Thyroid gland (tissue), 4 donors: ENCODE data around the gene TCEA2.

ENCODE experiments used
- POLR2A ChIP-seq, 2 donors: fragments of 450-650 bp; IDR thresholded peaks; one replicate each; pipeline ENCODE4 v1.6.1; 2017; ENCODE audit warnings: antibody characterized with exemption in 2 of 2, mild to moderate bottlenecking in 2 of 2, moderate library complexity in 1 of 2
- TF ChIP-seq, protein P1 (sequence below), 6 experiments: fragments of 200-600 bp in 3 of 6; fragments of 450-650 bp in 3 of 6; sonication (generic) in 3 of 6; IDR thresholded peaks; one replicate each; pipeline ENCODE4 v1.5.1; 2016 to 2019; ENCODE audit warnings: antibody characterized with exemption in 6 of 6, mild to moderate bottlenecking in 2 of 6, inconsistent platforms in 1 of 6, moderate library complexity in 1 of 6

DNA sequence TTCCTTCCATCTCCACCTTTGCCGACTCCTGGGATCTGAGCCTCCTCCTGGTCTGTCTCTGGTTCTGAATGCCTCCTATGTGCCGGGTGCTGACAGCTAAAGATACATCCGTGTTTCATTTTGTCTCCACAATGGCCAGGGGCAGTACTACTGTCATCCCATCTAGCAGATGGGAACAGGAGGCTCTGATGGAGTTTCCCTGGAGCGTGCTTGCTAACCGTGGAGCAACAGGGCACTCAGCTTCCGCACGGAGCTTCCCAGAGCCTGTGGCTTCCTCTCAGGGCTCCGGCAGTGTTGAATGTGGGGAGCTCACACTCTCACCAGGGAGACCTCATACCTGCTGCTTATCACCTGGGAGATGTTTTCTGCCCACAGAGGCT is 56.3 kb downstream of the TCEA2 start:
- no peak for TF ChIP-seq POLR2A (IDR thresholded peaks at IDR 0.05)
- TF ChIP-seq, protein P1, sequence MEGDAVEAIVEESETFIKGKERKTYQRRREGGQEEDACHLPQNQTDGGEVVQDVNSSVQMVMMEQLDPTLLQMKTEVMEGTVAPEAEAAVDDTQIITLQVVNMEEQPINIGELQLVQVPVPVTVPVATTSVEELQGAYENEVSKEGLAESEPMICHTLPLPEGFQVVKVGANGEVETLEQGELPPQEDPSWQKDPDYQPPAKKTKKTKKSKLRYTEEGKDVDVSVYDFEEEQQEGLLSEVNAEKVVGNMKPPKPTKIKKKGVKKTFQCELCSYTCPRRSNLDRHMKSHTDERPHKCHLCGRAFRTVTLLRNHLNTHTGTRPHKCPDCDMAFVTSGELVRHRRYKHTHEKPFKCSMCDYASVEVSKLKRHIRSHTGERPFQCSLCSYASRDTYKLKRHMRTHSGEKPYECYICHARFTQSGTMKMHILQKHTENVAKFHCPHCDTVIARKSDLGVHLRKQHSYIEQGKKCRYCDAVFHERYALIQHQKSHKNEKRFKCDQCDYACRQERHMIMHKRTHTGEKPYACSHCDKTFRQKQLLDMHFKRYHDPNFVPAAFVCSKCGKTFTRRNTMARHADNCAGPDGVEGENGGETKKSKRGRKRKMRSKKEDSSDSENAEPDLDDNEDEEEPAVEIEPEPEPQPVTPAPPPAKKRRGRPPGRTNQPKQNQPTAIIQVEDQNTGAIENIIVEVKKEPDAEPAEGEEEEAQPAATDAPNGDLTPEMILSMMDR (IDR thresholded peaks at IDR 0.05): no peak
